HEK293 (cell line): ENCODE measurements around the gene ZDHHC21.
A peak's percentile ranks its signal among the peaks of the same experiment; 100 is the strongest.

Experiments
- CTCF ChIA-PET: fragments of 350-600 bp; formaldehyde crosslinking; extraction: SDS; loops from one replicate; lab custom pipeline; 2021; ENCODE audit warnings: antibody characterized with exemption; lab: Yijun Ruan, JAX
- POLR2A ChIA-PET: fragments of 300-600 bp; formaldehyde crosslinking; extraction: SDS; loops from one replicate; lab custom pipeline; 2020; ENCODE audit warnings: antibody characterized with exemption, inconsistent platforms; lab: Yijun Ruan, JAX
- H3K27ac ChIP-seq: fragments of 200-500 bp; sonication (Bioruptor generic); 2 replicates; pipeline ENCODE4 v1.5.1; 2014; ENCODE audit warnings: low read depth, low read length, control low read depth, inconsistent platforms; ENCODE audit errors: extremely low read depth
- H3K36me3 ChIP-seq, 2 experiments: fragments of 200-500 bp in 1 of 2; sonication (Bioruptor generic) in 1 of 2; 1 replicate in 1 of 2; 2 replicates in 1 of 2; pipeline ENCODE4 v1.5.1; 2014 to 2017; ENCODE audit warnings: inconsistent platforms in 2 of 2, low read length in 2 of 2; ENCODE audit not compliant: control insufficient read depth in 2 of 2, insufficient read depth in 1 of 2
- H3K4me1 ChIP-seq: fragments of 200-500 bp; sonication (Bioruptor generic); 2 replicates; pipeline ENCODE4 v1.5.1; 2014; ENCODE audit warnings: mild to moderate bottlenecking, low read length, inconsistent platforms; ENCODE audit not compliant: control insufficient read depth, insufficient read depth
- H3K4me3 ChIP-seq: 2 replicates; pipeline ENCODE4 v1.5.1; 2011; ENCODE audit warnings: low read depth, mild to moderate bottlenecking, control low read depth, low read length, moderate library complexity
- H3K9me3 ChIP-seq: fragments of 200-500 bp; sonication (Bioruptor generic); 2 replicates; pipeline ENCODE4 v1.5.1; 2014; ENCODE audit warnings: low read depth, low read length, inconsistent platforms; ENCODE audit not compliant: control insufficient read depth, insufficient read depth
- BCL11B ChIP-seq: fragments of 450-650 bp; formaldehyde crosslinking; IDR thresholded peaks from 2 replicates; pipeline ENCODE4 v1.5.1; 2016; ENCODE audit warnings: low read depth, missing biosample characterization, missing genetic modification characterization
- EGR2 ChIP-seq: fragments of 450-650 bp; formaldehyde crosslinking; IDR thresholded peaks from 2 replicates; pipeline ENCODE4 v1.5.1; 2016; ENCODE audit warnings: low read depth, missing biosample characterization, missing genetic modification characterization
- GLI4 ChIP-seq: fragments of 450-650 bp; formaldehyde crosslinking; IDR thresholded peaks from 2 replicates; pipeline ENCODE4 v1.5.1; 2016; ENCODE audit warnings: missing biosample characterization, missing genetic modification characterization
- HIC1 ChIP-seq: fragments of 450-650 bp; formaldehyde crosslinking; IDR thresholded peaks from 2 replicates; pipeline ENCODE4 v1.5.1; 2016; ENCODE audit warnings: missing biosample characterization, missing genetic modification characterization
- HOXA7 ChIP-seq: sonication (generic); formaldehyde crosslinking; IDR thresholded peaks from 2 replicates; pipeline ENCODE4 v1.8.1; 2022; ENCODE audit warnings: missing genetic modification reagents, borderline replicate concordance
- ZBTB17 ChIP-seq: fragments of 450-650 bp; formaldehyde crosslinking; IDR thresholded peaks from 2 replicates; pipeline ENCODE4 v1.5.1; 2016; ENCODE audit warnings: missing biosample characterization, missing genetic modification characterization
- ZBTB49 ChIP-seq: fragments of 450-650 bp; formaldehyde crosslinking; IDR thresholded peaks from 2 replicates; pipeline ENCODE4 v1.5.1; 2016; ENCODE audit warnings: missing biosample characterization, missing genetic modification characterization, low read depth
- ZBTB6 ChIP-seq: fragments of 450-650 bp; formaldehyde crosslinking; IDR thresholded peaks from 2 replicates; pipeline ENCODE4 v1.5.1; 2017; ENCODE audit warnings: missing biosample characterization, missing genetic modification characterization
- ZNF148 ChIP-seq: fragments of 450-650 bp; formaldehyde crosslinking; IDR thresholded peaks from 2 replicates; pipeline ENCODE4 v1.5.0; 2017; ENCODE audit warnings: missing biosample characterization, missing genetic modification characterization, borderline replicate concordance
- ZNF174 ChIP-seq: fragments of 450-650 bp; formaldehyde crosslinking; IDR thresholded peaks from 2 replicates; pipeline ENCODE4 v1.5.0; 2017; ENCODE audit warnings: missing biosample characterization, mild to moderate bottlenecking, missing genetic modification characterization
- ZNF19 ChIP-seq: fragments of 450-650 bp; formaldehyde crosslinking; IDR thresholded peaks from 2 replicates; pipeline ENCODE4; 2016; ENCODE audit warnings: missing biosample characterization, missing genetic modification characterization, low read depth
- ZNF202 ChIP-seq: fragments of 450-650 bp; formaldehyde crosslinking; IDR thresholded peaks from 2 replicates; pipeline ENCODE4 v1.5.1; 2016; ENCODE audit warnings: missing biosample characterization, missing genetic modification characterization, borderline replicate concordance
- ZNF311 ChIP-seq: fragments of 450-650 bp; formaldehyde crosslinking; IDR thresholded peaks from 2 replicates; pipeline ENCODE4 v1.5.1; 2017; ENCODE audit warnings: missing biosample characterization, missing genetic modification characterization, borderline replicate concordance
- ZNF335 ChIP-seq: fragments of 450-650 bp; formaldehyde crosslinking; conservative IDR thresholded peaks from 2 replicates; pipeline ENCODE4 v1.5.1; 2016; ENCODE audit warnings: missing biosample characterization, missing genetic modification characterization
- ZNF37A ChIP-seq: fragments of 450-650 bp; IDR thresholded peaks from 2 replicates; pipeline ENCODE4 v1.5.1; 2018; ENCODE audit warnings: missing biosample characterization, missing genetic modification characterization
- ZNF596 ChIP-seq: fragments of 450-650 bp; IDR thresholded peaks from 2 replicates; pipeline ENCODE4 v1.5.0; 2018; ENCODE audit warnings: missing biosample characterization, mild to moderate bottlenecking, missing genetic modification characterization, moderate library complexity
- ZNF654 ChIP-seq: fragments of 450-650 bp; formaldehyde crosslinking; IDR thresholded peaks from 2 replicates; pipeline ENCODE4 v1.5.1; 2016; ENCODE audit warnings: low read depth, missing biosample characterization, missing genetic modification characterization
- ZNF664 ChIP-seq: fragments of 450-650 bp; formaldehyde crosslinking; IDR thresholded peaks from 2 replicates; pipeline ENCODE4 v1.5.1; 2016; ENCODE audit warnings: missing biosample characterization, missing genetic modification characterization
- ZNF768 ChIP-seq: fragments of 450-650 bp; formaldehyde crosslinking; IDR thresholded peaks from 2 replicates; pipeline ENCODE4 v1.5.1; 2018; ENCODE audit warnings: missing biosample characterization, mild to moderate bottlenecking, missing genetic modification characterization
- ZNF776 ChIP-seq: fragments of 450-650 bp; formaldehyde crosslinking; IDR thresholded peaks from 2 replicates; pipeline ENCODE4 v1.5.0; 2017; ENCODE audit warnings: missing biosample characterization, missing genetic modification characterization, borderline replicate concordance
- ZSCAN18 ChIP-seq: fragments of 450-650 bp; formaldehyde crosslinking; IDR thresholded peaks from 2 replicates; pipeline ENCODE4 v1.5.1; 2016; ENCODE audit warnings: missing biosample characterization, missing genetic modification characterization

ZDHHC21 gene

GRCh38 chr9:14662060-14662453, 31.2 kb downstream of the ZDHHC21 start (continued):
- TF ChIP-seq ZNF148 (tag by site-specific recombination) (no peak), ZSCAN18 (tag by site-specific recombination) (no peak), EGR2 (tag by site-specific recombination) (no peak), ZBTB49 (tag by site-specific recombination) (no peak)

- Histone ChIP-seq H3K4me3 (no peak overlapping the region), H3K4me1 (no peaks in the 10 kb centered on the region), H3K9me3 (no peaks in the 10 kb centered on the region), H3K27ac (no peak overlapping the region), H3K36me3 (peaks cover 0 to 4% of the 10 kb centered on the region in 2 experiments; a peak in 2 of 3 replicates)
- TF ChIP-seq ZNF654, result peak; percentile 40
- TF ChIP-seq ZNF776, result no peak
- TF ChIP-seq ZNF311 (tag by site-specific recombination), result no peak
- no peak for TF ChIP-seq ZNF174 (tag by site-specific recombination)
- no peak for TF ChIP-seq ZNF202 (tag by site-specific recombination)
- TF ChIP-seq ZNF664 (tag by site-specific recombination), result peak; percentile 75; the same call in 1 of the 2 replicates
- TF ChIP-seq ZNF335 (tag by site-specific recombination), result no peak
- no peak for TF ChIP-seq GLI4 (tag by site-specific recombination)
- TF ChIP-seq ZNF768 (tag by site-specific recombination), result no peak
- no peak for TF ChIP-seq ZNF19 (tag by site-specific recombination)
- ChIA-PET POLR2A (interaction anchor here (1.1 kb wide), 1 partner anchor 31 kb away, joined by 3 read pairs; the partner anchor contains the start of gene ZDHHC21), CTCF (interaction anchor here (0.5 to 1.9 kb wide), 36 partner anchors 9 to 1627 kb away, joined by 3 to 15 read pairs (median 4); no protein-coding TSS in a partner anchor)
These were observed 31.7 kb downstream of the ZDHHC21 start for GRCh38 chr9:14661421-14662059.

GRCh38 chr9:14660721-14661120, 32.5 kb downstream of the ZDHHC21 start:
- Histone ChIP-seq H3K9me3 (no peaks in the 10 kb centered on the region), H3K36me3 (peaks cover 0 to 4% of the 10 kb centered on the region in 2 experiments; a peak in 2 of 3 replicates), H3K27ac (no peak overlapping the region), H3K4me1 (no peaks in the 10 kb centered on the region), H3K4me3 (no peak overlapping the region)
- ChIA-PET CTCF (interaction anchor here (0.5 to 1.9 kb wide), 30 partner anchors 8 to 1231 kb away, joined by 3 to 15 read pairs (median 4); no protein-coding TSS in a partner anchor), POLR2A (no interaction called here)
- TF ChIP-seq HOXA7 (CRISPR knock-in tag) (no peak), ZBTB17 (tag by site-specific recombination) (no peak), ZNF596 (tag by site-specific recombination) (no peak), ZBTB6 (tag by site-specific recombination) (no peak), GLI4 (tag by site-specific recombination) (no peak), ZNF37A (tag by site-specific recombination) (no peak), BCL11B (tag by site-specific recombination) (no peak), HIC1 (no peak)
